Endothelial cell (in vitro differentiated cells): ENCODE data around the gene ENHO. TPM values are rescaled to one million over a fixed set of nuclear protein-coding genes. Genes with fewer than 3 reads are reported as not detected.

Experiments used
- DNase-seq: peaks from one replicate; pipeline ENCODE4 v3.0.0; 2021; ENCODE audit warnings: low spot score
- H3K27ac Mint-ChIP-seq: one replicate; pipeline ENCODE4 v1.8.0; 2021; ENCODE audit warnings: mixed read lengths, inconsistent platforms; ENCODE audit not compliant: unreplicated experiment
- H3K27me3 Mint-ChIP-seq: one replicate; pipeline ENCODE4 v1.8.0; 2021; ENCODE audit warnings: mild to moderate bottlenecking, moderate library complexity, mixed read lengths, inconsistent platforms; ENCODE audit not compliant: unreplicated experiment
- H3K36me3 Mint-ChIP-seq: one replicate; pipeline ENCODE4 v1.8.0; 2021; ENCODE audit warnings: mild to moderate bottlenecking, low read depth, mixed read lengths, inconsistent platforms; ENCODE audit not compliant: unreplicated experiment
- H3K4me1 Mint-ChIP-seq: one replicate; pipeline ENCODE4 v1.8.0; 2021; ENCODE audit warnings: mild to moderate bottlenecking, mixed read lengths, inconsistent platforms; ENCODE audit not compliant: unreplicated experiment
- H3K4me3 Mint-ChIP-seq: one replicate; pipeline ENCODE4 v1.8.0; 2021; ENCODE audit warnings: mild to moderate bottlenecking, mixed read lengths, inconsistent platforms; ENCODE audit not compliant: unreplicated experiment
- H3K9me3 Mint-ChIP-seq: one replicate; pipeline ENCODE4 v1.8.0; 2021; ENCODE audit warnings: mixed read lengths, inconsistent platforms; ENCODE audit not compliant: unreplicated experiment
- CTCF ChIP-seq: fragments of 200-600 bp; sonication (generic); IDR thresholded peaks from one replicate; pipeline ENCODE4 v1.5.0; 2021; ENCODE audit warnings: antibody characterized with exemption; ENCODE audit not compliant: unreplicated experiment
- total RNA-seq: library from RNA; stranded (reverse); fragmentation: NEBNext Ultra II Directional; extraction: Animal tissue kit (Norgen Biotek cat#: 25700); gene quantifications from one replicate; pipeline ENCODE4 v1.2.1, GENCODE V29; 2021; ENCODE audit not compliant: unreplicated experiment

The ENHO gene
- total RNA-seq, 1 donor from 2014 or later: 4.1 TPM

- Mint-ChIP-seq H3K4me1 (peaks cover under 1% of the 10 kb centered on the region), H3K27me3 (peaks cover 14% of the 10 kb centered on the region), H3K27ac (peak overlapping the region; percentile 30), H3K36me3 (no peaks in the 10 kb centered on the region), H3K4me3 (no peak overlapping the region), H3K9me3 (no peaks in the 10 kb centered on the region)
- no peak for DNase-seq
- TF ChIP-seq CTCF: no peak
Observed at GRCh38 chr9:34546102-34546833, 23.5 kb upstream of the ENHO start.

GRCh38 chr9:34545497-34545896, 22.7 kb upstream of the ENHO start:
- no peaks in the 10 kb centered on the region for H3K36me3 Mint-ChIP-seq
- no peak overlapping the region for H3K27ac Mint-ChIP-seq
- no peak overlapping the region for H3K4me3 Mint-ChIP-seq
- no peak for DNase-seq
- peaks cover 8% of the 10 kb centered on the region for H3K4me1 Mint-ChIP-seq
- no peak for TF ChIP-seq CTCF
- peaks cover 17% of the 10 kb centered on the region for H3K27me3 Mint-ChIP-seq
- no peaks in the 10 kb centered on the region for H3K9me3 Mint-ChIP-seq

GRCh38 chr9:34544035-34544434, 21.2 kb upstream of the ENHO start:
- DNase-seq: no peak
- Mint-ChIP-seq H3K4me1 (peaks cover 8% of the 10 kb centered on the region), H3K4me3 (no peak overlapping the region), H3K27me3 (peaks cover 20% of the 10 kb centered on the region), H3K36me3 (no peaks in the 10 kb centered on the region), H3K27ac (no peak overlapping the region), H3K9me3 (no peaks in the 10 kb centered on the region)
- no peak for TF ChIP-seq CTCF

GRCh38 chr9:34541540-34541939, 18.8 kb upstream of the ENHO start:
- no peak for TF ChIP-seq CTCF
- Mint-ChIP-seq H3K4me1 (peaks cover 8% of the 10 kb centered on the region), H3K9me3 (no peaks in the 10 kb centered on the region), H3K36me3 (no peaks in the 10 kb centered on the region), H3K4me3 (no peak overlapping the region), H3K27me3 (peaks cover 13% of the 10 kb centered on the region), H3K27ac (no peak overlapping the region)
- no peak for DNase-seq

- no peaks in the 10 kb centered on the region for H3K36me3 Mint-ChIP-seq
- peaks cover 8% of the 10 kb centered on the region for H3K4me1 Mint-ChIP-seq
- no peak for DNase-seq
- no peak for TF ChIP-seq CTCF
- peaks cover 13% of the 10 kb centered on the region for H3K27me3 Mint-ChIP-seq
- H3K4me3 Mint-ChIP-seq: no peak overlapping the region
- no peak overlapping the region for H3K27ac Mint-ChIP-seq
- no peaks in the 10 kb centered on the region for H3K9me3 Mint-ChIP-seq
Observed at GRCh38 chr9:34540827-34541226, 18.0 kb upstream of the ENHO start.
